GM13977 (cell line): ENCODE data around the gene DIPK1A.
A peak's percentile ranks its signal among the peaks of the same experiment; 100 is the strongest.

Experiments
- DNase-seq: peaks from one replicate; pipeline ENCODE4 v3.0.0; 2012; ENCODE audit warnings: low spot score
- in situ Hi-C: fragments of 300-500 bp; cut with MboI; formaldehyde crosslinking; loops from one replicate; pipeline ENCODE4 v1.12.0; 2022; ENCODE audit warnings: low sequenced_read_pairs, low pct_unique_long_range_greater_than_20kb, mixed read lengths, inconsistent platforms; ENCODE audit not compliant: unreplicated experiment
- TF ChIP-seq, protein P1 (sequence below): IDR thresholded peaks from 2 replicates; pipeline ENCODE4 v1.5.1; 2012; ENCODE audit warnings: mild to moderate bottlenecking, control low read depth; ENCODE audit not compliant: insufficient read depth; ENCODE audit errors: extremely low read depth, missing control alignments

Gene DIPK1A

DNA sequence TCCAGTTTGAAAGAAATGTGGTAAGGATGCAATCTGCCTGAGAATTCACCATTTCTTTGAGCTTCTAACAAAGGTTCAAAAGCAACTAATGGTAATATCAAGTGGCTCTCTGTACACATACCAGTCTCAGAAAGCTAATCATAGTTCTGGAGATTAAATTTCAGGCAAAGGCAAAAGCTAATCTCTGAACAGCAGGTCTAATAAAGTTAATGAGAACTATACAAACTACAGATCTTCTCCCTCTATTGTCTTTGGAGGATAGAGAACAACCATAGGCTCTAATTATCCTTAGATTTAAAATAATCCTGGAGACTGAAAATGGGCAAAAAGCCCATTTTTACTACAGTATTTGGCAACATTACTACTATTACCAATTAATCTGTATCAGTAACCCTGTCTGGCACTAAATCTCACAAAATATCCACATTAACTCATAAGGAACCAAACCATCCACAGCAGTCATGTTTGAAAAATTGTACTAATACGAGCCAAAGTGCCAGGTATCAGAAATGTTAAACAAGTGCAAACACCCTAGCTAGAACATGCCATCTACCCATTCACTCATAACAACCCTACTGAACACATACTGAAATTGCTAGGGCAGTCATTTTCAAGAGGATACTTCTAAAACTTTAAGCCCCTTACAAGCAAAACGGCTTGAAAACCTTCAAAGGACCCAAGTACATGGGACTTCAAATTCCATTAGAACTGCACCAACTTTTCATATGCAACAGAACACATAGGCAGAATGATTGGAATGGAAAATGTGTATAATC lies 4.8 kb downstream of the DIPK1A start:
- TF ChIP-seq, protein P1, sequence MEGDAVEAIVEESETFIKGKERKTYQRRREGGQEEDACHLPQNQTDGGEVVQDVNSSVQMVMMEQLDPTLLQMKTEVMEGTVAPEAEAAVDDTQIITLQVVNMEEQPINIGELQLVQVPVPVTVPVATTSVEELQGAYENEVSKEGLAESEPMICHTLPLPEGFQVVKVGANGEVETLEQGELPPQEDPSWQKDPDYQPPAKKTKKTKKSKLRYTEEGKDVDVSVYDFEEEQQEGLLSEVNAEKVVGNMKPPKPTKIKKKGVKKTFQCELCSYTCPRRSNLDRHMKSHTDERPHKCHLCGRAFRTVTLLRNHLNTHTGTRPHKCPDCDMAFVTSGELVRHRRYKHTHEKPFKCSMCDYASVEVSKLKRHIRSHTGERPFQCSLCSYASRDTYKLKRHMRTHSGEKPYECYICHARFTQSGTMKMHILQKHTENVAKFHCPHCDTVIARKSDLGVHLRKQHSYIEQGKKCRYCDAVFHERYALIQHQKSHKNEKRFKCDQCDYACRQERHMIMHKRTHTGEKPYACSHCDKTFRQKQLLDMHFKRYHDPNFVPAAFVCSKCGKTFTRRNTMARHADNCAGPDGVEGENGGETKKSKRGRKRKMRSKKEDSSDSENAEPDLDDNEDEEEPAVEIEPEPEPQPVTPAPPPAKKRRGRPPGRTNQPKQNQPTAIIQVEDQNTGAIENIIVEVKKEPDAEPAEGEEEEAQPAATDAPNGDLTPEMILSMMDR, result no peak
- no peak for DNase-seq
- in situ Hi-C loops, result no loop called here

DNA sequence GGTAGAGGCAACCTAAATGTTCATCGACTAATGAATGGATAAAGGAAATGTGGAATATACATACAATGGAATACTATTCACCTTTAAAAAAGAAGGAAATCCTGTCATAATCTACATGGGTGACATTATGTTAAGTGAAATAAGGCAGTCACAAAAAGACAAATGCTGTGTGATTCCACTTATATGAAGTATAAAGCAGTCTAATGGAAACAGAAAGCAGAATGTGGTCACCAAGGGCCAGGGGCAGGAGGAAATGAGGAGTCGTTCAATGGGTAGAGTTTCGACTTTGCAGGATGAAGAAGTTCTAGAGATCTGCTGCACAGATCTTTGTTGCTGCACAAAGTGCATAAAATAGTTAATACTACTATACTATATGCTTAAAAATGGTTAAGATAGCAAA lies 7.8 kb downstream of the DIPK1A start:
- in situ Hi-C loops, result no loop called here
- DNase-seq, result peak; percentile 57
- TF ChIP-seq, protein P1, result no peak

DNA sequence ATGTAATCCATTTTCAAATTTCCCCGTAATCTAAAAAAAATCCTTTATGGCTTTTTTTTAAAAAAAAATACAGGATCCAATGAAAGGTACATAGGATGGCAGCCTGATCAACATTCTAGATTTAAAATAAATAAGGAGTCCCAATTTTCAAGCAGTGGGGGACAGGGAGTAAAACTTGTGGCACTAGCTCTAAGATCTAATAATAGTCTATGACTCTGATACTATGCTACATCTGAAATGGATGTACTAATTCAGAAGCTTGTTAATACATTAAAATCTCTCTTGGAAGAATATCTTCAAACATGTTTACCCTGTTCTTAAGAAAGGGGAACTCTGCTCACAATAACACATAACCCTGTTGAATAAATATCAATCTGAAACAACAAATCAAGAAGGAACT lies 8.5 kb downstream of the DIPK1A start:
- in situ Hi-C loops, result no loop called here
- TF ChIP-seq, protein P1, result no peak
- DNase-seq, result no peak

DNA sequence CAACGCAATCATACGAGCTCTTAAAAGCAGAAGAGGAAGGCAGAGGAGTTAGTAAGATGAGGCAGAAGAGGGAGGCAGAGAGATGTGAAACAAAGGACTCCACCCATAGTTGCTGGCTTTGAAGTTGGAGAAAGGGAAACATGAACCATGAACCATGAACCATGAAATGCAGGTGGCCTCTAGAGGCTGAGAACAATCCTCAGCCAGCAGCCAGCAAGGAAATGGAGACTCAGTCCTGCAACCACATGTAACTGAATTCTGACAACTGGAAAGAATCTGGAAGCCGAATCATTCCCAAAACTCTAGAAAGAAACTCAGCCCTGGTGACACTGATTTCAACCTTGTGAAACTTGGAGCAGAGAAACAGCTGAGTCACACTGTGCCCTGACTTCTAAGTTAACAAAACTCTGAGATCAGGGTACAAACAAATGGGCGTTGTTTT lies 10.1 kb downstream of the DIPK1A start:
- TF ChIP-seq, protein P1, result peak; percentile 26
- DNase-seq, result no peak
- in situ Hi-C loops, result no loop called here

DNA sequence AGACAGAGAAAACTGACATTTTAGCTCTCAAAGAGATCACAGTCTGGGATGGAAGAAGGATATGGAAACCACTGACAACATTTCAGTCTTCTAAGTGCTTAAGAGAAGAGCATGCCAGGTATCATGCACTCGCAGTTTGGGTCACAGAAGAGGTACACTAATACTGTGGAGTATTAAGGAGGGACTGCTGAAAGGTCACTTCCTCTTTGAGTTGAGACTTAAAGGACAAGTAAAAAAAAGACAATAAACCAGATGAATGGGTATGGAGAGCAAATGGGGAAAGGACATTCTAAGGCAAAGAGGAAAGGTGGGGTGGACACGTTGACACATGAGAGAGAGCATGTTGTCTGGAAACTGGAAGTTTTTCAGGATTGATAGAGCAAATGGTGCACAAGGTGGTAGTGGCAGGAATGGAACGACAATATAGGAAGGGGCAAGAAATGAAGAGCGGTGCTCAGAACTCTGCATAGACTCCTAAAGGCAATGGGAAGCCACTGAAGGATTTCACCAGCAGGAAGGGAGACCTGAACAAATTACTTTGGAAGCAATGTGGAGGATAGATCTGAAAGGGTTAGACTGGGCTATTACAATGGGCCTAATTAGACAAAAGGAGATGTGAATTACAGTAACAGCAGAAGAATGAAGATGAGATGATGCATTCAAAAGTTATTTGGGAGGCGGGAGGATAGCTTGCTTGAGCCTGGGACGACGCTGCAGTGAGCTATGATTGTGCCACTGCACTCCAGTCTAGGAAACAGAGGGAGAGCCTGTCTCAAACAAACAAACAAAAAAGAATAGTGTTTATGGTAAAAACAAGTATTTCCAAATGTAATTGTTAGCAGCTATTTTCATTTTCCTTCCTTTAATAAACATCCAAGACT lies 11.1 kb downstream of the DIPK1A start:
- TF ChIP-seq, protein P1, result no peak
- no peak for DNase-seq
- in situ Hi-C loops, result no loop called here

DNA sequence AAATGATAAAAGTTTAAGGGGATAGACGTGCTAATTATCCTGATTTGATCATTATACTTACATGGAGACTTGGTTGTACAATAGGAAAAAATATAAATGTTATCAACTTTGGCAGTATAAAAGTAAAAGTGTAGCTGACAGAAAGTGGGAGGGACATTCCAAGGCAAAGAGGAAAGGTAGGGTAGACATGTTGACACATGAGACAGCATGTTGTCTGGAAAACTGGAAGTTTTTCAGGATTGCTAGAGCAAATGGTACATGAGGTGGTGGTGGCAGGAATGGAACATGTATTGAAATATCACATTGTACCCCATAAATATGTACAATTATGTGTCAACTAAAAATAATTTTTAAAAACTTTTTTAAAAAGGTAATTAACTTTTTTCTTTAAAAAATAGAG lies 13.2 kb downstream of the DIPK1A start:
- in situ Hi-C loops, result no loop called here
- TF ChIP-seq, protein P1, result no peak

More for the DNA sequence above, 13.2 kb downstream of the DIPK1A start:
- no peak for DNase-seq
